Measurements from ENCODE around the gene ARID5A. TPM values are rescaled to one million over a fixed set of nuclear protein-coding genes. Genes with fewer than 3 reads are reported as not detected.
A peak's percentile ranks its signal among the peaks of the same experiment; 100 is the strongest.

The ARID5A gene
- total RNA-seq, 4 donors from 2014 or later = 40.0 to 98.5 (median 53.9) TPM

DNA sequence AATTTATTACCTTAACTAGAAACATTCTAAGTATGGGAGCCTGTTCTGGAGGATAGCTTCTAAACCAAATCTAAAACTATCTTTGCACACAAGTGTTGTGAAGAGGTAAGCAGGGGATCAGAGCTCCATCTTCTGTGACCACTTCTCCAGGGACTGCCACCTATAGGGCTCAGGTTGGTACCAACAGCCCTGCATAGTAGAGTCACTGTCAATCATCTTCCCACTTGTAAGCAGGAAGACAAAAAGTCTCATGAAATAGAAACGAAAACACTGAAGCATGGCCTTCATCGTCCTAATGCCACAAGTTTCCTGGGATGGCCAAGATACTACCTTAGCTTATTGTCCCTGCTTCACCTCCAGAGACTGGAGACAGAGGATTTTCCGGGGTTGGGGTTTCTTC lies 57.7 kb downstream of the ARID5A start:
- H3K36me3 ChIP-seq = peaks cover 0 to 71% of the 10 kb centered on the region in 2 donors
- 90 to 94% methylated on average over 3 of the region's 3 CpGs for WGBS, 2 donors (ENCODE audit: low coverage in 1 of 2)
- TF ChIP-seq EP300 (IDR thresholded peaks at IDR 0.05) = no peak
- TF ChIP-seq POLR2AphosphoS5 (IDR thresholded peaks at IDR 0.05) = no peak
- TF ChIP-seq, protein P1, sequence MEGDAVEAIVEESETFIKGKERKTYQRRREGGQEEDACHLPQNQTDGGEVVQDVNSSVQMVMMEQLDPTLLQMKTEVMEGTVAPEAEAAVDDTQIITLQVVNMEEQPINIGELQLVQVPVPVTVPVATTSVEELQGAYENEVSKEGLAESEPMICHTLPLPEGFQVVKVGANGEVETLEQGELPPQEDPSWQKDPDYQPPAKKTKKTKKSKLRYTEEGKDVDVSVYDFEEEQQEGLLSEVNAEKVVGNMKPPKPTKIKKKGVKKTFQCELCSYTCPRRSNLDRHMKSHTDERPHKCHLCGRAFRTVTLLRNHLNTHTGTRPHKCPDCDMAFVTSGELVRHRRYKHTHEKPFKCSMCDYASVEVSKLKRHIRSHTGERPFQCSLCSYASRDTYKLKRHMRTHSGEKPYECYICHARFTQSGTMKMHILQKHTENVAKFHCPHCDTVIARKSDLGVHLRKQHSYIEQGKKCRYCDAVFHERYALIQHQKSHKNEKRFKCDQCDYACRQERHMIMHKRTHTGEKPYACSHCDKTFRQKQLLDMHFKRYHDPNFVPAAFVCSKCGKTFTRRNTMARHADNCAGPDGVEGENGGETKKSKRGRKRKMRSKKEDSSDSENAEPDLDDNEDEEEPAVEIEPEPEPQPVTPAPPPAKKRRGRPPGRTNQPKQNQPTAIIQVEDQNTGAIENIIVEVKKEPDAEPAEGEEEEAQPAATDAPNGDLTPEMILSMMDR (IDR thresholded peaks at IDR 0.05) = no peak

DNA sequence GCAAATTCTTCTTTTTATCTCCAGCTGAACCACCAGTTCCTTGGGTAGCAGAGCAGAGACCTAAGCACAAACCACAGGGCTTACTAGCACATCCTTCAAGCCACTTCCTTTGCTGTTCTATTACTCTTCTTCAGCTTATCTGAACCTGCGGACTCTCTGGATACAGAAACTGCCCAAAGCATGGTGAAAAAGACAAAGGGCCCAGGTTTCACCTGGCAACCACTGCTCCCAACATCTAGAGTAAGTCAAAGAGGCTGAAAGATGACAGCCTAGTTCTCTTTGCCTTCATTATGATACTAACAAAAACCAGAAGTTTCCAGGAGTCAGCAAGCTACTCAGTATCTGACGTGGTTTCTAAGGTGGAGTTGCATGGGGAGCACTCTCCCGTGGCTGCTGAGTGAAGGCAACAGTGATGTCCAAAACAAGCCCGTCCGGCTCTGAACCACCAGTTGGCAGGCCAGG lies 58.2 kb downstream of the ARID5A start:
- H3K27ac ChIP-seq = no peak overlapping the region
- no peaks in the 10 kb centered on the region for H3K9me3 ChIP-seq
- no peak for ATAC-seq
- peaks cover 0 to 5% (median 0%) of the 10 kb centered on the region in 3 donors for H3K4me1 ChIP-seq
- no peaks in the 10 kb centered on the region for H3K27me3 ChIP-seq
- TF ChIP-seq EP300 (IDR thresholded peaks at IDR 0.05) (no peak), POLR2A (IDR thresholded peaks at IDR 0.05) (no peak), POLR2AphosphoS5 (IDR thresholded peaks at IDR 0.05) (no peak)
- TF ChIP-seq, protein P1 (IDR thresholded peaks at IDR 0.05) = no peak
- peaks cover 0 to 76% of the 10 kb centered on the region in 2 donors for H3K36me3 ChIP-seq
- no peak overlapping the region for H3K4me3 ChIP-seq
- 90% methylated on average over 2 of the region's 5 CpGs for whole genome bisulfite sequencing, 2 donors (ENCODE audit: low coverage in 1 of 2)

More for the DNA sequence above, 57.7 kb downstream of the ARID5A start:
- ATAC-seq = no peak
- peaks cover 0 to 5% (median 0%) of the 10 kb centered on the region in 3 donors for H3K4me1 ChIP-seq
- no peaks in the 10 kb centered on the region for H3K27me3 ChIP-seq
- no peak overlapping the region for H3K4me3 ChIP-seq
- H3K27ac ChIP-seq = no peak overlapping the region
- H3K9me3 ChIP-seq = no peaks in the 10 kb centered on the region

DNA sequence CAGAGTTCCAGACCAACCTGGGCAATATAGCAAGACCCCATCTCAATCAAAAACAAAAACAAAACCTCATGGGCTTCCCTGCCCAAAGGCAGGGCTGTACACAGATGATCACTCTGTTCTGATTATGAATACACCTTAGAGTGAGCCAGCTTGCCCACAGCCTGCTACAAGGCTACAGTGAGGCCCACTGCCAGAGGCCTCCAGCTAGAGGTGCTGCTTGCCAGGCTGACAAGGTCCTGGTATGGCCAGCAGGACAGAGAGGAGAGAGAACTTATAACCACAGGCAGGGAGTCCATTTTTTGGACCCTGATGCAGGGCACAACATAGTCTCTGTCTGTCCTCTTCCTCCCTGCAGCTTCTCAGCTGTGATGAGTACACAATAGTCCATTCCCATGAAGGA lies 60.0 kb downstream of the ARID5A start:
- no peaks in the 10 kb centered on the region for H3K9me3 ChIP-seq
- peaks cover 0 to 95% of the 10 kb centered on the region in 2 donors for H3K36me3 ChIP-seq
- no peak overlapping the region for H3K4me3 ChIP-seq
- TF ChIP-seq, protein P1 (IDR thresholded peaks at IDR 0.05) = no peak
- TF ChIP-seq POLR2A (IDR thresholded peaks at IDR 0.05) (no peak), POLR2AphosphoS5 (IDR thresholded peaks at IDR 0.05) (no peak)
- H3K27me3 ChIP-seq = no peaks in the 10 kb centered on the region
- ATAC-seq = no peak
- no peak overlapping the region for H3K27ac ChIP-seq
- H3K4me1 ChIP-seq = peaks cover 0 to 5% (median 0%) of the 10 kb centered on the region in 3 donors

DNA sequence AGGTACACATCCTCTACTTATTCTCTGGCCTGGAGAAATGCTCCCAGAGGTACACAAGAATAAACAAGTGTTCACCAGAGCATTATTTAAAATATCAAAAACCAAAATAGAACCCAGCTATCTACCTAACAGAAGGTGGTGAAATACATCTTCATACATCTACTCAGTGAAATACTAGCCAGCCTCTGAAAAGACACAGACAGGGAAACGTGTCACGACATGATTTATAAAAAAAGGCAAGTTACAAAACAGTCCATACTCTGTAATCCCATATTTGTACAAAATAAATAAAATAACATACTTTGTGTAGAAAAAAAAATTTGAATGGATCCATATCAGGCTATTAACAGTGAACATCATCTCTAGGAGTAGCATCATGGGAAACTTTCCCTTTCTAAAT lies 63.4 kb downstream of the ARID5A start:
- H3K27ac ChIP-seq = no peak overlapping the region
- WGBS, 2 donors (ENCODE audit: low coverage in 1 of 2) = 74 to 87% methylated on average over 2 of the region's 2 CpGs
- ATAC-seq = no peak
- no peaks in the 10 kb centered on the region for H3K9me3 ChIP-seq
- H3K36me3 ChIP-seq = peaks cover 4 to 97% of the 10 kb centered on the region in 2 donors
- TF ChIP-seq POLR2A (IDR thresholded peaks at IDR 0.05) (no peak), EP300 (IDR thresholded peaks at IDR 0.05) (no peak)
- TF ChIP-seq, protein P1 (IDR thresholded peaks at IDR 0.05) = no peak
- no peak overlapping the region for H3K4me3 ChIP-seq
- peaks cover 0 to 5% (median 0%) of the 10 kb centered on the region in 3 donors for H3K4me1 ChIP-seq
- H3K27me3 ChIP-seq = no peaks in the 10 kb centered on the region

DNA sequence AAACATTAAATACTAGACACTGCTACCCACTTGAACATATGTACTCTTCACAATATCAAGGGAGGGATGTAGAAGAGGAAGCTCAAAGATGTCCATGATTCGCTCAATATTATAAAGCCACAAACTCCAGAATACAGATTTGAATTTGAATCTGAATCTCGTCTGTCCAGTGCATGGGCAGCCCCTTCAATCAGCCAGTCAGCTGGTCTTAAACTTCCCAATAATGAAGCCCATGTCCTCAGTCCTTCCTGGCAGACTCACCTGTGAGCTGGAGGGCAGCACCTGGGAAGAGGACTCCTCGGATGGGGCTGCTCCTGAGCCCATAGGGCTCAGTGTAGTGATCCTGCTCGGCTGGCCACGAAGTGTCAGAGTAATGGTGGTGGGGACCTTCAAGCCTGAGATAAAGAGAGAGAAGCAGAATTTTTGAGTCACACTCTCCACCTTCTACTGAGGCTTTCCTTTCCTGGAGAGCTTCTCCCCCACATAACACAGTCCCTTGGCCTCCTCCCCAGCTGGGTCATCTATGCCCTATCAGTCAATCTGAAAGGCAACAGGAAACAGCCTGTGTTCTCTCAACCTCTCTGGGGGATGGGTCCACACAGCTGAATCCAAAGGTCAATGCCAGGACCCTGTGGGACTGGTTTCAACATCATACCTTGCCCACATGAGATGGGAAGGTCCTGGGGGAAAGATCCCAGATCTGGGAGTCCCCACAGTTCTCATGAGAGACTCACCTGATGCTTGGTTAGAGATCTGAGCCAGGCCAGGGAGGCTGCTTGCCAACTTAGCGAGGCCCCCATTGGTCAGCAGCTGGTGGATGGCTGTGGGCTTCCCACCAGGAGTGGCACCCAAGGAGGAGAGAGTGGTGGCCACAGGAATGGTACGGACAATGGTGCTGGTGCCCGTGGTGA lies 65.1 kb downstream of the ARID5A start:
- Histone ChIP-seq H3K36me3 (peaks cover 4 to 97% of the 10 kb centered on the region in 2 donors), H3K9me3 (no peaks in the 10 kb centered on the region), H3K4me1 (peaks cover 0 to 11% (median 0%) of the 10 kb centered on the region in 3 donors), H3K27ac (peak overlapping the region in 1 of 4 donors; percentile 21), H3K27me3 (no peaks in the 10 kb centered on the region), H3K4me3 (no peak overlapping the region)
- no peak for TF ChIP-seq POLR2AphosphoS5 (IDR thresholded peaks at IDR 0.05)
- TF ChIP-seq, protein P1 (IDR thresholded peaks at IDR 0.05) = no peak
- no peak for TF ChIP-seq EP300 (IDR thresholded peaks at IDR 0.05)
- TF ChIP-seq POLR2A (IDR thresholded peaks at IDR 0.05) = no peak
- no peak for ATAC-seq
- WGBS, 2 donors (ENCODE audit: low coverage in 1 of 2) = 82 to 88% methylated on average over 2 to 4 of the region's 8 CpGs
